AG04450 (cell line): ENCODE measurements around the gene ZNF624. TPM values are rescaled to one million over a fixed set of nuclear protein-coding genes. Genes with fewer than 3 reads are reported as not detected.
"Not testable (repeated sequence)": the region's sequence is repeated elsewhere in the genome, so short reads cannot be mapped to it uniquely, and the experiment has no call there.

Experiments used
- CTCF ChIA-PET: fragments of 300-600, 350-600 bp; formaldehyde crosslinking; extraction: SDS; loops from one replicate; lab custom pipeline; 2022; ENCODE audit warnings: antibody characterized with exemption, inconsistent platforms; lab: Charles Lee
- POLR2A ChIA-PET: fragments of 350-600 bp; formaldehyde crosslinking; extraction: SDS; loops from one replicate; lab custom pipeline; 2021; ENCODE audit warnings: antibody characterized with exemption, inconsistent platforms; lab: Yijun Ruan, JAX
- DNase-seq: peaks from one replicate; pipeline ENCODE4 v3.0.0-alpha.2; 2011; ENCODE audit warnings: low read depth, low spot score
- H3K27ac ChIP-seq: one replicate; pipeline ENCODE4 v1.5.1; 2012; ENCODE audit warnings: low read depth, low read length, control low read depth
- H3K27me3 ChIP-seq: one replicate; pipeline ENCODE4 v1.6.0; 2012; ENCODE audit warnings: low read length; ENCODE audit not compliant: control insufficient read depth, insufficient read depth
- H3K4me3 ChIP-seq: 2 replicates; pipeline ENCODE4 v1.5.1; 2011; ENCODE audit warnings: mild to moderate bottlenecking, low read depth, low read length, control low read depth
- H3K9me3 ChIP-seq: 2 replicates; pipeline ENCODE4 v1.5.1; 2012; ENCODE audit warnings: low read length; ENCODE audit not compliant: control insufficient read depth, insufficient read depth
- CTCF ChIP-seq: IDR thresholded peaks from 2 replicates; pipeline ENCODE4 v1.5.1; 2011; ENCODE audit warnings: low read depth, low read length, control low read depth, inconsistent platforms
- polyA minus RNA-seq: library from RNA; depleted of rRNA, polyadenylated mRNA; stranded (reverse); fragments of >200 nt; gene quantifications from 2 replicates; pipeline ENCODE4 v1.2.3, GENCODE V29; 2011; rRNA and poly(A)+ RNA removed
- polyA plus RNA-seq: library from polyadenylated mRNA; depleted of rRNA; stranded (reverse); fragments of >200 nt; gene quantifications from 2 replicates; pipeline ENCODE4 v1.2.3, GENCODE V29; 2011; rRNA removed

ZNF624 gene
- polyA plus RNA-seq (1.7 and 2.2 TPM in 2 replicates), polyA minus RNA-seq (4.5 and 7.3 TPM in 2 replicates)

GRCh38 chr17:16653367-16654041 lies at the start of gene ZNF624:
TSS of gene ZNF624 (minus strand) at chr17:16653850.
- peaks cover 3% of the 10 kb centered on the region for H3K27me3 ChIP-seq
- ChIA-PET POLR2A (no interaction called here), CTCF (interaction anchor here (1.1 to 1.9 kb wide), 2 partner anchors 64 to 69 kb away, joined by 3 to 13 read pairs; no protein-coding TSS in a partner anchor)
- H3K4me3 ChIP-seq, result peak within 1 kb of the TSS; percentile 76
- TF ChIP-seq CTCF, result no peak
- peaks cover 4% of the 10 kb centered on the region; the same call in 1 of the 2 replicates for H3K9me3 ChIP-seq
- DNase-seq, result peak; percentile 61
- H3K27ac ChIP-seq, result peak within 1 kb of the TSS; percentile 42

GRCh38 chr17:16697603-16698002 lies 44.0 kb upstream of the ZNF624 start:
- CTCF ChIA-PET, DNase-seq, H3K27ac ChIP-seq, H3K4me3 ChIP-seq, H3K9me3 ChIP-seq, H3K27me3 ChIP-seq, POLR2A ChIA-PET: not testable (repeated sequence)

- peaks cover 11% of the 10 kb centered on the region; the same call in 1 of the 2 replicates for H3K9me3 ChIP-seq
- POLR2A ChIA-PET, CTCF ChIA-PET, H3K4me3 ChIP-seq, H3K27ac ChIP-seq, DNase-seq, H3K27me3 ChIP-seq: not testable (repeated sequence)
Measured at GRCh38 chr17:16690447-16690846, 36.8 kb upstream of the ZNF624 start.

GRCh38 chr17:16689731-16690281 lies 36.2 kb upstream of the ZNF624 start, which contains the start of gene CCDC144A:
TSS of gene CCDC144A (plus strand) at chr17:16690241. CDS start at chr17:16690401, 160 bp downstream.
- peak; percentile 3; the same call in 1 of the 2 replicates for TF ChIP-seq CTCF
- H3K27ac ChIP-seq, H3K4me3 ChIP-seq, DNase-seq, POLR2A ChIA-PET, H3K27me3 ChIP-seq, CTCF ChIA-PET: not testable (repeated sequence)
- peaks cover 11% of the 10 kb centered on the region; the same call in 1 of the 2 replicates for H3K9me3 ChIP-seq

- H3K27ac ChIP-seq, POLR2A ChIA-PET, DNase-seq, H3K4me3 ChIP-seq: not testable (repeated sequence)
- H3K9me3 ChIP-seq, result peaks cover 14% of the 10 kb centered on the region; the same call in 1 of the 2 replicates
- peaks cover 10% of the 10 kb centered on the region for H3K27me3 ChIP-seq
- CTCF ChIA-PET, result interaction anchor here (0.7 kb wide), 1 partner anchor 236 kb away, joined by 8 read pairs; no protein-coding TSS in a partner anchor
Measured at GRCh38 chr17:16687151-16687550, 33.5 kb upstream of the ZNF624 start.

GRCh38 chr17:16686019-16686418 lies 32.4 kb upstream of the ZNF624 start:
- H3K4me3 ChIP-seq, CTCF ChIA-PET, POLR2A ChIA-PET, H3K27ac ChIP-seq, DNase-seq: not testable (repeated sequence)
- H3K27me3 ChIP-seq, result peaks cover 10% of the 10 kb centered on the region
- H3K9me3 ChIP-seq, result peaks cover 14% of the 10 kb centered on the region; the same call in 1 of the 2 replicates

GRCh38 chr17:16683290-16684138 lies 29.9 kb upstream of the ZNF624 start:
- POLR2A ChIA-PET, DNase-seq, CTCF ChIA-PET: not testable (repeated sequence)

More at GRCh38 chr17:16683290-16684138, 29.9 kb upstream of the ZNF624 start:
- H3K9me3 ChIP-seq, H3K27ac ChIP-seq, H3K4me3 ChIP-seq: not testable (repeated sequence)
- peaks cover 14% of the 10 kb centered on the region for H3K27me3 ChIP-seq
